ENCODE data around the gene SEPTIN5. TPM values are rescaled to one million over a fixed set of nuclear protein-coding genes. Genes with fewer than 3 reads are reported as not detected.
A peak's percentile ranks its signal among the peaks of the same experiment; 100 is the strongest.

The SEPTIN5 gene
- total and polyA plus RNA-seq, 9 of the 15 experiments (the other 6 are each of a cell fraction or from before 2014, with no cell fraction given), result 0.03 to 195 (median 119) TPM

DNA sequence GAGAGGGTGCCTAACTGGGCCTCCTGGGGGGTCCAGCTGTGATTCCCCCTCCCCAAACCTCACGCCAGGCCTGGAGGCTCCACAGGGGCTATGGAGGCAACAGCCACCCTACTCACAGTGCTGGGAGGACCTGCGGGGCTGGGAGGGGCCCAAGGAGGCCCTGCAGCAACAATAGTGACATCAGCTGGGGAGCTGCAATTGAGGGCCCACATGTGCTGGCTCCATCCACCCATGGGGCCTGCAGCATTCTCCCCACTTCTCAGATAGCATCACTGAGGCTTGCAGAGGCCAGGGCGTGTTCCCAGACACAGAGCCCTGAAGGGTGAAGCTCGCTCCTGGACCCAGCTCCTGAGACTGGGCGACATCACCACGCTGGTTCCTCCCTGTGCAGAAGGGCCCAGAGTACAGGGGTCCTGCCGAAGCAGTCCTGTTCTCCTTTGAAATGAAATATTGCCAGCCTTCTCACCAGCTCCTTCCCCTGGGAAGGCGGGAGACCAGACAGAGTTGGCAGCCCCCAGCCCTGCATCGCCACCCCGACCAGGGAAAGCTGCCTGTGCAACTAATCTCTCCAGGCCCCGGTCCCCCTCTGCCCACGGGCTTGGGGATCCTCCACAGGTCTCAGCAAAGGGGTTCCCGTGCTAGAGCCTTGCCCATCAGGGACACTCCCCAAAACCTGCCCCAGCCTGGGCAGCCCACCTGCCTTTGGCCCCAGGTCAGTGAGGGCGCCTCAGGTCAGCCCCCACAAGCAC, 37.4 kb downstream of the SEPTIN5 start (continued):
- TF ChIP-seq, protein P1, sequence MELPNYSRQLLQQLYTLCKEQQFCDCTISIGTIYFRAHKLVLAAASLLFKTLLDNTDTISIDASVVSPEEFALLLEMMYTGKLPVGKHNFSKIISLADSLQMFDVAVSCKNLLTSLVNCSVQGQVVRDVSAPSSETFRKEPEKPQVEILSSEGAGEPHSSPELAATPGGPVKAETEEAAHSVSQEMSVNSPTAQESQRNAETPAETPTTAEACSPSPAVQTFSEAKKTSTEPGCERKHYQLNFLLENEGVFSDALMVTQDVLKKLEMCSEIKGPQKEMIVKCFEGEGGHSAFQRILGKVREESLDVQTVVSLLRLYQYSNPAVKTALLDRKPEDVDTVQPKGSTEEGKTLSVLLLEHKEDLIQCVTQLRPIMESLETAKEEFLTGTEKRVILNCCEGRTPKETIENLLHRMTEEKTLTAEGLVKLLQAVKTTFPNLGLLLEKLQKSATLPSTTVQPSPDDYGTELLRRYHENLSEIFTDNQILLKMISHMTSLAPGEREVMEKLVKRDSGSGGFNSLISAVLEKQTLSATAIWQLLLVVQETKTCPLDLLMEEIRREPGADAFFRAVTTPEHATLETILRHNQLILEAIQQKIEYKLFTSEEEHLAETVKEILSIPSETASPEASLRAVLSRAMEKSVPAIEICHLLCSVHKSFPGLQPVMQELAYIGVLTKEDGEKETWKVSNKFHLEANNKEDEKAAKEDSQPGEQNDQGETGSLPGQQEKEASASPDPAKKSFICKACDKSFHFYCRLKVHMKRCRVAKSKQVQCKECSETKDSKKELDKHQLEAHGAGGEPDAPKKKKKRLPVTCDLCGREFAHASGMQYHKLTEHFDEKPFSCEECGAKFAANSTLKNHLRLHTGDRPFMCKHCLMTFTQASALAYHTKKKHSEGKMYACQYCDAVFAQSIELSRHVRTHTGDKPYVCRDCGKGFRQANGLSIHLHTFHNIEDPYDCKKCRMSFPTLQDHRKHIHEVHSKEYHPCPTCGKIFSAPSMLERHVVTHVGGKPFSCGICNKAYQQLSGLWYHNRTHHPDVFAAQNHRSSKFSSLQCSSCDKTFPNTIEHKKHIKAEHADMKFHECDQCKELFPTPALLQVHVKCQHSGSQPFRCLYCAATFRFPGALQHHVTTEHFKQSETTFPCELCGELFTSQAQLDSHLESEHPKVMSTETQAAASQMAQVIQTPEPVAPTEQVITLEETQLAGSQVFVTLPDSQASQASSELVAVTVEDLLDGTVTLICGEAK (IDR thresholded peaks at IDR 0.05), result no peak
- TF ChIP-seq, protein P1 (CRISPR knock-in tag; IDR thresholded peaks at IDR 0.05), result 0 out of 2 replicates have a peak, but pooled peaks have one; percentile 1
- TF ChIP-seq E2F3 (CRISPR knock-in tag; IDR thresholded peaks at IDR 0.05), result 0 out of 2 replicates have a peak, but pooled peaks have one; percentile 53
- TF ChIP-seq, protein P2, sequence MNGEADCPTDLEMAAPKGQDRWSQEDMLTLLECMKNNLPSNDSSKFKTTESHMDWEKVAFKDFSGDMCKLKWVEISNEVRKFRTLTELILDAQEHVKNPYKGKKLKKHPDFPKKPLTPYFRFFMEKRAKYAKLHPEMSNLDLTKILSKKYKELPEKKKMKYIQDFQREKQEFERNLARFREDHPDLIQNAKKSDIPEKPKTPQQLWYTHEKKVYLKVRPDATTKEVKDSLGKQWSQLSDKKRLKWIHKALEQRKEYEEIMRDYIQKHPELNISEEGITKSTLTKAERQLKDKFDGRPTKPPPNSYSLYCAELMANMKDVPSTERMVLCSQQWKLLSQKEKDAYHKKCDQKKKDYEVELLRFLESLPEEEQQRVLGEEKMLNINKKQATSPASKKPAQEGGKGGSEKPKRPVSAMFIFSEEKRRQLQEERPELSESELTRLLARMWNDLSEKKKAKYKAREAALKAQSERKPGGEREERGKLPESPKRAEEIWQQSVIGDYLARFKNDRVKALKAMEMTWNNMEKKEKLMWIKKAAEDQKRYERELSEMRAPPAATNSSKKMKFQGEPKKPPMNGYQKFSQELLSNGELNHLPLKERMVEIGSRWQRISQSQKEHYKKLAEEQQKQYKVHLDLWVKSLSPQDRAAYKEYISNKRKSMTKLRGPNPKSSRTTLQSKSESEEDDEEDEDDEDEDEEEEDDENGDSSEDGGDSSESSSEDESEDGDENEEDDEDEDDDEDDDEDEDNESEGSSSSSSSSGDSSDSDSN (IDR thresholded peaks at IDR 0.05; ENCODE audit: borderline replicate concordance in 1 of 2, low read depth in 2 of 2, low read length in 2 of 2), result 0 out of 4 replicates have a peak, but pooled peaks of 1 of the 2 experiments have one; percentile 18
- TF ChIP-seq PTBP1 (IDR thresholded peaks at IDR 0.05; ENCODE audit: low read depth, low read length), result peak; percentile 71; the same call in 1 of the 2 replicates
- TF ChIP-seq, protein P3, sequence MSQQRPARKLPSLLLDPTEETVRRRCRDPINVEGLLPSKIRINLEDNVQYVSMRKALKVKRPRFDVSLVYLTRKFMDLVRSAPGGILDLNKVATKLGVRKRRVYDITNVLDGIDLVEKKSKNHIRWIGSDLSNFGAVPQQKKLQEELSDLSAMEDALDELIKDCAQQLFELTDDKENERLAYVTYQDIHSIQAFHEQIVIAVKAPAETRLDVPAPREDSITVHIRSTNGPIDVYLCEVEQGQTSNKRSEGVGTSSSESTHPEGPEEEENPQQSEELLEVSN (IDR thresholded peaks at IDR 0.05; ENCODE audit: borderline replicate concordance in 1 of 2, extremely low read depth in 1 of 2, insufficient read depth in 1 of 2, insufficient read length in 1 of 2, low read depth in 1 of 2, low read length in 1 of 2, poor library complexity in 1 of 2, severe bottlenecking in 1 of 2), result peak in 1 of 2 experiments; percentile 6
- 0 out of 2 replicates have a peak, but pooled peaks have one; percentile 34 for TF ChIP-seq MYC (IDR thresholded peaks at IDR 0.05; ENCODE audit: low read depth, low read length)
- no peak for TF ChIP-seq MYC (CRISPR knock-in tag; IDR thresholded peaks at IDR 0.05; ENCODE audit: borderline replicate concordance, low read depth)
- TF ChIP-seq, protein P4, sequence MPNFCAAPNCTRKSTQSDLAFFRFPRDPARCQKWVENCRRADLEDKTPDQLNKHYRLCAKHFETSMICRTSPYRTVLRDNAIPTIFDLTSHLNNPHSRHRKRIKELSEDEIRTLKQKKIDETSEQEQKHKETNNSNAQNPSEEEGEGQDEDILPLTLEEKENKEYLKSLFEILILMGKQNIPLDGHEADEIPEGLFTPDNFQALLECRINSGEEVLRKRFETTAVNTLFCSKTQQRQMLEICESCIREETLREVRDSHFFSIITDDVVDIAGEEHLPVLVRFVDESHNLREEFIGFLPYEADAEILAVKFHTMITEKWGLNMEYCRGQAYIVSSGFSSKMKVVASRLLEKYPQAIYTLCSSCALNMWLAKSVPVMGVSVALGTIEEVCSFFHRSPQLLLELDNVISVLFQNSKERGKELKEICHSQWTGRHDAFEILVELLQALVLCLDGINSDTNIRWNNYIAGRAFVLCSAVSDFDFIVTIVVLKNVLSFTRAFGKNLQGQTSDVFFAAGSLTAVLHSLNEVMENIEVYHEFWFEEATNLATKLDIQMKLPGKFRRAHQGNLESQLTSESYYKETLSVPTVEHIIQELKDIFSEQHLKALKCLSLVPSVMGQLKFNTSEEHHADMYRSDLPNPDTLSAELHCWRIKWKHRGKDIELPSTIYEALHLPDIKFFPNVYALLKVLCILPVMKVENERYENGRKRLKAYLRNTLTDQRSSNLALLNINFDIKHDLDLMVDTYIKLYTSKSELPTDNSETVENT (CRISPR knock-in tag; IDR thresholded peaks at IDR 0.05), result 0 out of 2 replicates have a peak, but pooled peaks have one; percentile 52
